ENCODE results near the gene NPW. TPM values are rescaled to one million over a fixed set of nuclear protein-coding genes. Genes with fewer than 3 reads are reported as not detected.

The NPW gene
- total and polyA plus RNA-seq, 7 experiments from 2014 or later, result 0.53 to 1.7 TPM; not detected in 5

- H3K36me3 Mint-ChIP-seq, result peaks cover 0 to 8% (median 4%) of the 10 kb centered on the region in 5 donors
These were observed 36.5 kb upstream of the NPW start for GRCh38 chr16:1982991-1983543.

GRCh38 chr16:1983544-1984346, 35.8 kb upstream of the NPW start, which contains the start of gene GFER:
Gene GFER, plus strand, starts transcription at chr16:1984193. Its CDS starts 26 bp downstream, at chr16:1984219.
- CTCF ChIA-PET, result interaction anchor here (2.3 kb wide), 1 partner anchor 20 kb away, joined by 6 read pairs; no protein-coding TSS in a partner anchor
- Histone ChIP-seq H3K27me3 (ENCODE audit: control insufficient read depth in 2 of 2, insufficient read depth in 2 of 2, low read length in 2 of 2) (peaks cover 0 to 3% of the 10 kb centered on the region in 2 donors), H3K9me3 (ENCODE audit: control insufficient read depth in 2 of 3, low read length in 3 of 3) (no peaks in the 10 kb centered on the region), H3K27ac (ENCODE audit: low read depth, low read length) (peak within 1 kb of the TSS; percentile 69), H3K36me3 (ENCODE audit: control insufficient read depth in 2 of 3, insufficient read depth in 3 of 3, low read length in 3 of 3) (peaks cover 0 to 16% (median 0%) of the 10 kb centered on the region in 3 experiments), H3K4me1 (ENCODE audit: control insufficient read depth in 2 of 2, insufficient read depth in 2 of 2, low read length in 2 of 2) (peaks cover 0 to 13% of the 10 kb centered on the region in 2 donors), H3K4me3 (ENCODE audit: low read length) (peak within 1 kb of the TSS; percentile 71)
- ATAC-seq (peak; percentile 89), DNase-seq (peak in 7 of 9 donors; percentile 24 to 88 (median 48))
- intact Hi-C loops (cut with micrococcal nuclease), result loop anchor here (1.0 kb wide), 2 partner anchors 9 to 24 kb away; partner anchors contain the start of gene NDUFB10 (in 1 of the 2)
- no peaks in the 10 kb centered on the region for H3K9me3 Mint-ChIP-seq
- peak within 1 kb of the TSS; percentile 66 to 90 (median 84) for H3K4me3 Mint-ChIP-seq
- peaks cover 0 to 8% (median 4%) of the 10 kb centered on the region in 5 donors for H3K36me3 Mint-ChIP-seq
- H3K27ac Mint-ChIP-seq, result peak within 1 kb of the TSS; percentile 4 to 89 (median 71)
- H3K4me1 Mint-ChIP-seq, result peaks cover 2 to 27% (median 17%) of the 10 kb centered on the region in 7 donors
- POLR2A ChIA-PET, result interaction anchor here (0.9 to 11.4 kb wide), 9 partner anchors 8 to 221 kb away, joined by 3 to 61 read pairs (median 8); partner anchors contain the start of genes MLST8, RPS2, TBL3 and TRAF7
- H3K27me3 Mint-ChIP-seq, result peaks cover 11 to 37% (median 14%) of the 10 kb centered on the region in 5 donors

More at GRCh38 chr16:1982991-1983543, 36.5 kb upstream of the NPW start:
- H3K4me3 ChIP-seq (ENCODE audit: low read length), result peak overlapping the region; percentile 71
- no peak for DNase-seq
- peaks cover 0 to 3% of the 10 kb centered on the region in 2 donors for H3K27me3 ChIP-seq (ENCODE audit: control insufficient read depth in 2 of 2, insufficient read depth in 2 of 2, low read length in 2 of 2)
- peaks cover 0 to 27% (median 14%) of the 10 kb centered on the region in 7 donors for H3K4me1 Mint-ChIP-seq
- intact Hi-C loops (cut with micrococcal nuclease), result no loop called here
- no peak for ATAC-seq
- POLR2A ChIA-PET, result interaction anchor here (1.6 to 11.4 kb wide), 5 partner anchors 9 to 172 kb away, joined by 8 to 61 read pairs (median 18); partner anchors contain the start of genes RPS2, TBL3, TRAF7 and ZNF598
- H3K36me3 ChIP-seq (ENCODE audit: control insufficient read depth in 2 of 3, insufficient read depth in 3 of 3, low read length in 3 of 3), result peaks cover 0 to 23% (median 0%) of the 10 kb centered on the region in 3 experiments
- no peaks in the 10 kb centered on the region for H3K9me3 Mint-ChIP-seq
- H3K4me3 Mint-ChIP-seq, result peak overlapping the region; percentile 66 to 90 (median 81)
- H3K27me3 Mint-ChIP-seq, result peaks cover 7 to 33% (median 10%) of the 10 kb centered on the region in 5 donors
- H3K27ac ChIP-seq (ENCODE audit: low read depth, low read length), result peak overlapping the region; percentile 69
- CTCF ChIA-PET, result interaction anchor here (2.3 kb wide), 1 partner anchor 21 kb away, joined by 6 read pairs; no protein-coding TSS in a partner anchor
- peaks cover 0 to 13% of the 10 kb centered on the region in 2 donors for H3K4me1 ChIP-seq (ENCODE audit: control insufficient read depth in 2 of 2, insufficient read depth in 2 of 2, low read length in 2 of 2)
- peak overlapping the region in 5 of 9 donors; percentile 4 to 63 (median 38) for H3K27ac Mint-ChIP-seq
- no peaks in the 10 kb centered on the region for H3K9me3 ChIP-seq (ENCODE audit: control insufficient read depth in 2 of 3, low read length in 3 of 3)

DNA sequence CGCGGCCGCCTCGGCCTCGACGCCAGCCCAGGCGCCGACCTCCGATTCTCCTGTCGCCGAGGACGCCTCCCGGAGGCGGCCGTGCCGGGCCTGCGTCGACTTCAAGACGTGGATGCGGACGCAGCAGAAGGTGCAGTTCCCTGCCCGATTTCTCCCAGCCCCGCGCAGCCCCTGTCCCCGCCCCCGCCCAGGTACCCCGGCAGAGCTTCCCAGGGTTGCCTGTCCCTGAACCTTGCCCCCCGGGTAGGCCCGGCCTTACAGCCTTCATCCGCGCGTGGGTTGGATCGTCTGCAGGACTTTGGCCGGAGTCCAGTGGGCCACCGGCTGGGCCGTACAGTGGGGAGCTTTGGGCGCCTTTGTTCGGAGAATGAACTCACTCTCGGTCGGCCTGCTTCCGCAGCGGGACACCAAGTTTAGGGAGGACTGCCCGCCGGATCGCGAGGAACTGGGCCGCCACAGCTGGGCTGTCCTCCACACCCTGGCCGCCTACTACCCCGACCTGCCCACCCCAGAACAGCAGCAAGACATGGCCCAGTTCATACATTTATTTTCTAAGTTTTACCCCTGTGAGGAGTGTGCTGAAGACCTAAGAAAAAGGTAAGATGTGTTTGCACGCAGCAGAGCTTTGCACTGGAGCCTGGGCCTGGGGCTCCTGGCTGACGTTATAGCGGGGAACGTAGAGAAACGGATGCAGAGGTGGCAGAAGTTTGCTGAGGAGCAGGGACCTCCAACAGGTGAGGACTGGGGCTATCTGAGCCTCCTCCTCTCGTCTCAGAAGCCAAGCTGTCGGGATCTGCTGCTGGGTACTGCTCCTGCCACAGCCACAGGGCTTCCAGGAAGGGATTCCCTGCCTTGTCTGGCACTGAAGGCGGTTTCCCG, 35.0 kb upstream of the NPW start:
- H3K9me3 ChIP-seq (ENCODE audit: control insufficient read depth in 2 of 3, low read length in 3 of 3), result no peaks in the 10 kb centered on the region
- peaks cover 0 to 15% (median 0%) of the 10 kb centered on the region in 3 experiments for H3K36me3 ChIP-seq (ENCODE audit: control insufficient read depth in 2 of 3, insufficient read depth in 3 of 3, low read length in 3 of 3)
- H3K36me3 Mint-ChIP-seq, result peaks cover 0 to 8% (median 4%) of the 10 kb centered on the region in 5 donors
- H3K27ac ChIP-seq (ENCODE audit: low read depth, low read length), result peak overlapping the region; percentile 69
- peak overlapping the region; percentile 71 for H3K4me3 ChIP-seq (ENCODE audit: low read length)
- H3K9me3 Mint-ChIP-seq, result no peaks in the 10 kb centered on the region
- peaks cover 5 to 31% (median 24%) of the 10 kb centered on the region in 7 donors for H3K4me1 Mint-ChIP-seq
- peak overlapping the region; percentile 66 to 88 (median 82) for H3K4me3 Mint-ChIP-seq
- H3K27me3 Mint-ChIP-seq, result peaks cover 16 to 44% (median 20%) of the 10 kb centered on the region in 5 donors
- peaks cover 0 to 13% of the 10 kb centered on the region in 2 donors for H3K4me1 ChIP-seq (ENCODE audit: control insufficient read depth in 2 of 2, insufficient read depth in 2 of 2, low read length in 2 of 2)
- H3K27ac Mint-ChIP-seq, result peak overlapping the region in 6 of 9 donors; percentile 43 to 89 (median 74)
- ChIA-PET CTCF (no interaction called here), POLR2A (interaction anchor here (0.9 to 11.4 kb wide), 8 partner anchors 8 to 220 kb away, joined by 3 to 61 read pairs (median 6); partner anchors contain the start of genes MLST8, RPS2, TBL3 and TRAF7)
- ATAC-seq (peak; percentile 24), DNase-seq (no peak)
- intact Hi-C loops (cut with micrococcal nuclease), result loop anchor here (1.0 kb wide), 2 partner anchors 8 to 25 kb away; partner anchors contain the start of gene NDUFB10 (in 1 of the 2)
- H3K27me3 ChIP-seq (ENCODE audit: control insufficient read depth in 2 of 2, insufficient read depth in 2 of 2, low read length in 2 of 2), result peaks cover 0 to 3% of the 10 kb centered on the region in 2 donors

- Mint-ChIP-seq H3K9me3 (no peaks in the 10 kb centered on the region), H3K4me1 (peaks cover 5 to 31% (median 24%) of the 10 kb centered on the region in 7 donors), H3K36me3 (peaks cover 0 to 8% (median 4%) of the 10 kb centered on the region in 5 donors), H3K4me3 (peak overlapping the region in 9 of 10 donors; percentile 66 to 86 (median 82)), H3K27me3 (peaks cover 16 to 39% (median 17%) of the 10 kb centered on the region in 5 donors), H3K27ac (peak overlapping the region in 2 of 9 donors; percentile 59 to 72)
- intact Hi-C loops (cut with micrococcal nuclease), result no loop called here
- ATAC-seq (no peak), DNase-seq (no peak)
- ChIA-PET CTCF (interaction anchor here (0.6 kb wide), 1 partner anchor 151 kb away, joined by 6 read pairs; no protein-coding TSS in a partner anchor), POLR2A (interaction anchor here (1.7 to 11.4 kb wide), 3 partner anchors 14 to 170 kb away, joined by 7 to 61 read pairs (median 18); partner anchors contain the start of genes RPS2, TBL3 and TRAF7)
- peaks cover 4 to 17% of the 10 kb centered on the region in 2 donors for H3K4me1 ChIP-seq (ENCODE audit: control insufficient read depth in 2 of 2, insufficient read depth in 2 of 2, low read length in 2 of 2)
- H3K27ac ChIP-seq (ENCODE audit: low read depth, low read length), result no peak overlapping the region
- no peaks in the 10 kb centered on the region for H3K9me3 ChIP-seq (ENCODE audit: control insufficient read depth in 2 of 3, low read length in 3 of 3)
- H3K4me3 ChIP-seq (ENCODE audit: low read length), result no peak overlapping the region
- H3K27me3 ChIP-seq (ENCODE audit: control insufficient read depth in 2 of 2, insufficient read depth in 2 of 2, low read length in 2 of 2), result peaks cover 0 to 6% of the 10 kb centered on the region in 2 donors
- H3K36me3 ChIP-seq (ENCODE audit: control insufficient read depth in 2 of 3, insufficient read depth in 3 of 3, low read length in 3 of 3), result peaks cover 0 to 15% (median 0%) of the 10 kb centered on the region in 3 experiments
These were observed 34.0 kb upstream of the NPW start for GRCh38 chr16:1985466-1986150.

DNA sequence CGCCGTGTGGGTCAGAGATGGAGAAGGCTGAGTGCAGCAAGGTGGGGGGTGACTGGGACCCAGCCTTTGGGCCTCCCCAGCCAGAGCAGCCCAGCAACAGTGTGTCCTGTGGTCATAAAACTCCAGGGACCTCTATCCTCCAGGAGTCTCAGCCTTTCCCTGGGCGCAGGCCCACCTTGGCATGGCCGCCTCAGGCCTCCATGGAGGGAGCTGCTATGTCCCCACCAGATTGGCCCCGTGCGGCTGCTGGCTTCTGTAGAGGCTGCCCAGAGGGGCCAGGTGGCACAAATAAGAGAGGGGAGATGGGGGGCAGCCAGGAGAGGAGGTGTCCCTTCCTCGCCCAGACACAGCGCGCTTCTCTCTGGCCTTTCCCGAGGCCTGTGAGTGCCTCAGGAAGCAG, 32.4 kb upstream of the NPW start:
- peaks cover 0 to 8% (median 4%) of the 10 kb centered on the region in 5 donors for H3K36me3 Mint-ChIP-seq
- ChIA-PET CTCF (no interaction called here), POLR2A (interaction anchor here (0.9 to 11.4 kb wide), 4 partner anchors 11 to 26 kb away, joined by 3 to 61 read pairs (median 5); partner anchors contain the start of genes RPS2 and TBL3)
- Histone ChIP-seq H3K4me3 (ENCODE audit: low read length) (no peak overlapping the region), H3K36me3 (ENCODE audit: control insufficient read depth in 2 of 3, insufficient read depth in 3 of 3, low read length in 3 of 3) (peaks cover 0 to 15% (median 0%) of the 10 kb centered on the region in 3 experiments), H3K9me3 (ENCODE audit: control insufficient read depth in 2 of 3, low read length in 3 of 3) (no peaks in the 10 kb centered on the region), H3K4me1 (ENCODE audit: control insufficient read depth in 2 of 2, insufficient read depth in 2 of 2, low read length in 2 of 2) (peaks cover 15 to 28% of the 10 kb centered on the region in 2 donors), H3K27ac (ENCODE audit: low read depth, low read length) (no peak overlapping the region), H3K27me3 (ENCODE audit: control insufficient read depth in 2 of 2, insufficient read depth in 2 of 2, low read length in 2 of 2) (peaks cover 0 to 3% of the 10 kb centered on the region in 2 donors)
- intact Hi-C loops (cut with micrococcal nuclease), result no loop called here
- no peak for ATAC-seq
- no peak overlapping the region for H3K4me3 Mint-ChIP-seq
- peaks cover 8 to 23% (median 17%) of the 10 kb centered on the region in 5 donors for H3K27me3 Mint-ChIP-seq
- H3K4me1 Mint-ChIP-seq, result peaks cover 5 to 40% (median 34%) of the 10 kb centered on the region in 7 donors
- H3K27ac Mint-ChIP-seq, result no peak overlapping the region
- DNase-seq, result no peak
- no peaks in the 10 kb centered on the region for H3K9me3 Mint-ChIP-seq
